Sigmoid colon (tissue), 7 donors: Measurements from ENCODE around the gene C6orf120. TPM values are rescaled to one million over a fixed set of nuclear protein-coding genes. Genes with fewer than 3 reads are reported as not detected.

Experiments used
- DNase-seq: peaks from one replicate; pipeline ENCODE4 v3.0.0-alpha.2; 2019
- H3K27ac ChIP-seq, 4 donors: fragments of 200-600 bp; sonication (generic); one replicate each; pipeline ENCODE4 v1.5.1; 2016 to 2019; ENCODE audit warnings: mild to moderate bottlenecking in 1 of 4
- H3K27me3 ChIP-seq, 3 donors: fragments of 200-600 bp; sonication (generic); one replicate each; pipeline ENCODE4 v1.5.1; 2019; ENCODE audit warnings: mild to moderate bottlenecking in 1 of 3
- H3K36me3 ChIP-seq, 4 donors: fragments of 200-600 bp; sonication (generic); one replicate each; pipeline ENCODE4 v1.5.1; 2016 to 2019
- H3K4me1 ChIP-seq, 4 donors: fragments of 200-600 bp; sonication (generic); one replicate each; pipeline ENCODE4 v1.5.1; 2017 to 2019
- H3K4me3 ChIP-seq, 4 donors: fragments of 200-600 bp; sonication (generic); one replicate each; pipeline ENCODE4 v1.5.1; 2017 to 2019; ENCODE audit warnings: mild to moderate bottlenecking in 2 of 4, moderate library complexity in 1 of 4
- H3K9me3 ChIP-seq, 4 donors: fragments of 200-600 bp in 3 of 4; sonication (generic) in 3 of 4; one replicate each; pipeline versions ENCODE4 v1.5.1 to v1.6.1; 2013 to 2019
- CTCF ChIP-seq, 4 experiments: fragments of 450-650 bp in 3 of 4; fragments of 200-600 bp in 1 of 4; IDR thresholded peaks; one replicate each; pipeline ENCODE4 v1.5.1; 2016 to 2019; ENCODE audit warnings: antibody characterized with exemption in 4 of 4, mild to moderate bottlenecking in 3 of 4, moderate library complexity in 2 of 4
- EP300 ChIP-seq, 4 donors: sonication (generic); formaldehyde crosslinking; IDR thresholded peaks; one replicate each; pipeline ENCODE4 v1.6.1; 2017; ENCODE audit warnings: antibody characterized with exemption in 4 of 4
- POLR2A ChIP-seq, 2 donors: fragments of 450-650 bp; IDR thresholded peaks; one replicate each; pipeline ENCODE4 v1.6.1; 2016; ENCODE audit warnings: antibody characterized with exemption in 2 of 2, mild to moderate bottlenecking in 2 of 2, moderate library complexity in 2 of 2
- POLR2AphosphoS5 ChIP-seq, 4 donors: sonication (generic); formaldehyde crosslinking; IDR thresholded peaks; one replicate each; pipeline ENCODE4 v1.6.1; 2017; ENCODE audit warnings: antibody characterized with exemption in 4 of 4
- WGBS, 2 donors: extraction: QIAGEN DNeasy Blood & Tissue Kit; methylation state at CpG; one replicate each; pipeline ENCODE4 v1.1.7; 2013; 5-methylcytosine and 5-hydroxymethylcytosine counted together
- intact Hi-C: fragments of 100-400 bp; cut with DNase I; formaldehyde crosslinking; loops from one replicate; pipeline ENCODE4 v1.15.1; 2023
- polyA plus RNA-seq, 3 donors: library from polyadenylated mRNA; stranded (reverse); fragments of 200-250 nt; gene quantifications; one replicate each; pipeline ENCODE4 v1.2.3, GENCODE V29; 2013
- total RNA-seq, 4 donors: library from RNA; depleted of rRNA; stranded (reverse); fragments of >200 nt; gene quantifications; one replicate each; pipeline ENCODE4 v1.1.0, GENCODE V29; 2016
- donor health status: healthy with polysubstance abuse.
- donor health status: Bipolar disorder and iron deficiency.
- donor health status: healthy.

Gene C6orf120
- total and polyA plus RNA-seq, 7 donors: 10.2 to 33.6 (median 22.7) TPM

- Histone ChIP-seq H3K9me3 (no peaks in the 10 kb centered on the region), H3K36me3 (peaks cover 4 to 21% (median 9%) of the 10 kb centered on the region in 4 donors), H3K4me3 (no peak overlapping the region), H3K27me3 (no peaks in the 10 kb centered on the region), H3K27ac (no peak overlapping the region), H3K4me1 (peaks cover 0 to 32% (median 24%) of the 10 kb centered on the region in 4 donors)
- DNase-seq: no peak
- WGBS, 2 donors: 89 to 95% methylated on average over 3 of the region's 3 CpGs
- intact Hi-C loops: no loop called here
- TF ChIP-seq EP300 (IDR thresholded peaks at IDR 0.05): no peak
- TF ChIP-seq CTCF (IDR thresholded peaks at IDR 0.05): no peak
- TF ChIP-seq POLR2A (IDR thresholded peaks at IDR 0.05): no peak
- TF ChIP-seq POLR2AphosphoS5 (IDR thresholded peaks at IDR 0.05): no peak
Measured at GRCh38 chr6:169720207-169720855, 18.4 kb downstream of the C6orf120 start.

DNA sequence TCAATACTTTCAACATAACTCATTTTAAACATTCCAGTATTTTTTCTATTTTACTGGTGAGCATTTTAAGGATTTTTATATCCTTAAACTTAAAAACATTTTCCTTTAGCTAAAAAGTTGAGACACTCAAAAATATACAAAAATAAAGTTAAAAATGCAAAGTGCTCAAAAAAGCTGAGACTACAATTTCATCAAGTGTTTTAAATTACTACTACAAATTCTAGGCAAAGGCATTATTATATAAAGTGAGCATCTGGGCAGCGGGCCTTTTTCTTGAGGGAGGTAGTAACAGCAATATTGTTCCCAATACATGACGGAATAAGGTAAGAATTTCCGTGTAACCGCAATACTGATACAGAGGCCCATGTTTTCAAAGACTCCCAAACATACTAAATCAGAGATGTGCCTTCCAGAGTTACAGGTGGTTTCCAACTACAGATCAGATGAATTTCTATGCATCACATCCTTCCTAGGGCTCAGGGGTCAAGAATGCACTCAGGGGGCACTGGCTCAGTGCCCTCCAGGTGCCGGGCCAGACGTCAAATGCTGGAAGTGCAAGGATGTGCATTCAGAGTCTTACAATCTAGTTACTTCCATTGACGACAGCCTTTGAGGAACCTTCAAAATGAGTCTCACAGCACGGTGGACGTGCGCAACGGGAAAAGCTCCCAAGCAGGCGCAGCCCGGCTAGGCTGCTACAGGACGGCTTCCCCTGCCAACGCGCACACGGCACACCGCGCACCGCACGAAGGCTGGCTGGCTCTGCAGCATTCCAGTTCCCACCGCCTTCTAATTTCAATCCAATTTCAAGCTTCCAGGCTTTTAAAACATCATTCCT is 20.7 kb downstream of the C6orf120 start:
- TF ChIP-seq POLR2AphosphoS5 (IDR thresholded peaks at IDR 0.05) (peak in 2 of 4 donors; percentile 10 to 53), POLR2A (IDR thresholded peaks at IDR 0.05) (no peak), CTCF (IDR thresholded peaks at IDR 0.05) (no peak), EP300 (IDR thresholded peaks at IDR 0.05) (no peak)
- intact Hi-C loops: loop anchor here (1.0 to 2.0 kb wide), 2 partner anchors 20 to 29 kb away; partner anchors contain the start of genes C6orf120, DYNLT2, ERMARD and WDR27
- H3K9me3 ChIP-seq: no peaks in the 10 kb centered on the region
- no peaks in the 10 kb centered on the region for H3K27me3 ChIP-seq
- H3K27ac ChIP-seq: peak overlapping the region; percentile 87 to 98 (median 94)
- 1 to 4% methylated on average over 22 of the region's 22 CpGs for WGBS, 2 donors
- H3K4me3 ChIP-seq: peak overlapping the region; percentile 50 to 89 (median 74)
- peaks cover 0 to 2% (median 0%) of the 10 kb centered on the region in 4 donors for H3K36me3 ChIP-seq
- peak; percentile 75 for DNase-seq
- peaks cover 0 to 37% (median 25%) of the 10 kb centered on the region in 4 donors for H3K4me1 ChIP-seq

DNA sequence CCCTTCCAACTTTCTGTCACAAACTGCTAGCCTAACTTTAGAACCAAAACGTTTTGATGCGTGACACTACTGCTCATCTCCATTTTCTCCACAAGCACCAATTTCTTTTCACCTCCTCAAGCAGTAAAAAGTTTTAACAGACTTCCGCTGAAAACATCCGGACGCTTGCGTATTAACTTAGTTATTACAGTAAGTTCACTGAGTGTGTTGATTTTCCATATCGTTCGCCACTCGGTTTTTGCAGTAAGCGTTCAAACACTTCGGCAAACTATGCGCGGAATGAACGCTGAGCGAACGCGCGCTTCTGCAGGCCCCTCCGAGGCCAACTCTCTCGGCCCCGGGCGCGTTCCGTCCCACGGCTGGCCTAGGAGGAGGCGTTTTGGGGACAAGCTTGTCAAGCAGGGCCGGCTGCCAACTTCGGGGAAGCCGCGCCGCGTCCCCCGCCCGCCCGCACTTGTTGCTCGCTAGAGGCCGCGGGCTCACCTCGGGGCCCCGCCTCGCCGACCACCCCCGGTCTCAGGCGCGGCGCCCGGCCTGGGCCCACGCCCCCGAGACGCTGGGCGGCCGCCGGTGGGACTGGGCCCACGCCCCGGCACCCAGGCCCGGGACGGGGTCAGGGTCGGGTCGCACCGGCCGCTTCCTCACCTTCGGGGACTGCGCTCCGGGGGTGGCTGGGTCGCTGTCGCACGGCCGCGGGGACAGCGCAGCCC is 21.4 kb downstream of the C6orf120 start:
- peak; percentile 91 for DNase-seq
- 0 to 1% methylated on average over 70 of the region's 70 CpGs for WGBS, 2 donors
- Histone ChIP-seq H3K4me3 (peak overlapping the region; percentile 50 to 89 (median 74)), H3K4me1 (peaks cover 0 to 37% (median 25%) of the 10 kb centered on the region in 4 donors), H3K27ac (peak overlapping the region; percentile 87 to 98 (median 94)), H3K9me3 (no peaks in the 10 kb centered on the region), H3K36me3 (no peaks in the 10 kb centered on the region), H3K27me3 (no peaks in the 10 kb centered on the region)
- intact Hi-C loops: loop anchor here (1.0 to 2.0 kb wide), 2 partner anchors 21 to 28 kb away; partner anchors contain the start of genes C6orf120, DYNLT2, ERMARD and WDR27
- TF ChIP-seq POLR2AphosphoS5 (IDR thresholded peaks at IDR 0.05): peak in 3 of 4 donors; percentile 42 to 51 (median 50)
- no peak for TF ChIP-seq EP300 (IDR thresholded peaks at IDR 0.05)

DNA sequence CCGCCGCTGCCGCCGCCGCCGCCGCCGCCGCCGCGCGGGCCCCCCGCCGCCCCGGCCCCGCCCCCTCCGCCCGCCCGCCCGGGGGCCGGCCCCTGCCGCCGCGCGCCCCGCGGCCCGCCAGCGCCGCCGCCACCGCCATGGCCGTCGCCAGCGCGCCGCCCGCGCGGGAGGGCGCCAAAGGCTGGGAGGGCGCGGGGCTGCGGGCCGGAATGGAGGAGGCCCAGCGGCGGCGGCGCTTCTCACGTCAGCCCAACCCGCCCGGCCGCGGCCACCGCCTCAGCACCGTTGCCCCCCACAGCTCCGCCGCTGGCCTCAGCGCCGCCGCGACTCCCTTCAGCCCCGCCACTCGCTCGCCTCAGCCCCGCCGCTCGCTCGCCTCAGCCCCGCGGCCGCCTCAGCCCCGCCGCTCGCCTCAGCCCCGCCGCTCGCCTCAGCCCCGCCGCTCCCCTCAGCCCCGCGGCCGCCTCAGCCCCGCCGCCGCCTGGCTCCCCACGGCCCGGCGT is 22.1 kb downstream of the C6orf120 start:
- Histone ChIP-seq H3K4me1 (peaks cover 0 to 37% (median 22%) of the 10 kb centered on the region in 4 donors), H3K4me3 (peak overlapping the region; percentile 28 to 89 (median 74)), H3K36me3 (no peaks in the 10 kb centered on the region), H3K27ac (peak overlapping the region; percentile 93 to 98 (median 94)), H3K27me3 (no peaks in the 10 kb centered on the region), H3K9me3 (no peaks in the 10 kb centered on the region)
- no peak for DNase-seq
- WGBS, 2 donors: 1% methylated on average over 89 of the region's 89 CpGs
- TF ChIP-seq EP300 (IDR thresholded peaks at IDR 0.05) (no peak), POLR2AphosphoS5 (IDR thresholded peaks at IDR 0.05) (no peak), CTCF (IDR thresholded peaks at IDR 0.05) (no peak), POLR2A (IDR thresholded peaks at IDR 0.05) (no peak)
- intact Hi-C loops: loop anchor here (1.0 to 2.0 kb wide), 2 partner anchors 21 to 27 kb away; partner anchors contain the start of genes C6orf120, DYNLT2, ERMARD and WDR27
